H1 (cell line): Measurements from ENCODE around the gene MTFR1L. TPM values are rescaled to one million over a fixed set of nuclear protein-coding genes. Genes with fewer than 3 reads are reported as not detected.

Source experiments
- CTCF ChIA-PET: fragments of 300-600 bp; sonication (Branson Sonifier 250); formaldehyde crosslinking; loops from one replicate; lab custom pipeline; 2021; ENCODE audit not compliant: partially characterized antibody; lab: Charles Lee
- POLR2A ChIA-PET: fragments of 300-600 bp; sonication (Branson Sonifier 250); formaldehyde crosslinking; loops from one replicate; lab custom pipeline; 2021; ENCODE audit warnings: inconsistent platforms; ENCODE audit not compliant: partially characterized antibody; lab: Charles Lee
- DNase-seq, 2 experiments: peaks; one replicate each; pipeline versions ENCODE4 v3.0.0 to v3.0.0-alpha.2; 2010 to 2022; ENCODE audit warnings: low spot score in 2 of 2, low read depth in 1 of 2, mixed read lengths in 1 of 2
- FAIRE-seq: peaks from 2 replicates; lab custom pipeline; 2011; peaks lifted over from hg19 to GRCh38; lab: Jason Lieb, UNC
- H2AFZ ChIP-seq: 2 replicates; pipeline ENCODE4 v1.8.1; 2012; ENCODE audit warnings: low read length, inconsistent platforms
- H2AK5ac ChIP-seq: 2 replicates; pipeline ENCODE4 v1.6.1; 2013; ENCODE audit warnings: low read depth, low read length
- H2BK120ac ChIP-seq: replicated peaks from 2 replicates; pipeline ENCODE3; 2013; ENCODE audit warnings: low read depth, low read length, inconsistent platforms
- H2BK12ac ChIP-seq: 2 replicates; pipeline ENCODE4 v1.6.1; 2013; ENCODE audit warnings: low read depth, low read length
- H2BK15ac ChIP-seq: 2 replicates; pipeline ENCODE4 v1.6.1; 2013; ENCODE audit warnings: low read length
- H2BK20ac ChIP-seq: 2 replicates; pipeline ENCODE4 v1.6.1; 2013; ENCODE audit warnings: low read length
- H2BK5ac ChIP-seq: 2 replicates; pipeline ENCODE4 v1.6.1; 2013; ENCODE audit warnings: low read depth, low read length
- H3K14ac ChIP-seq: 2 replicates; pipeline ENCODE4 v1.6.1; 2013; ENCODE audit warnings: inconsistent platforms; ENCODE audit not compliant: insufficient read length
- H3K18ac ChIP-seq: 2 replicates; pipeline ENCODE4 v1.6.1; 2013; ENCODE audit warnings: low read length; ENCODE audit errors: extremely low read depth
- H3K23ac ChIP-seq: 2 replicates; pipeline ENCODE4 v1.6.1; 2013; ENCODE audit warnings: inconsistent platforms; ENCODE audit not compliant: insufficient read length
- H3K23me2 ChIP-seq: 2 replicates; pipeline ENCODE4 v1.6.1; 2013; ENCODE audit warnings: low read depth, low read length
- H3K27ac ChIP-seq: 2 replicates; pipeline ENCODE4 v1.6.1; 2011; ENCODE audit warnings: low read depth, low read length, inconsistent platforms
- H3K27me3 ChIP-seq, 4 experiments: replicated peaks in 1 of 4; 1 replicate in 1 of 4; 2 replicates in 3 of 4; pipeline versions ENCODE4 v1.6.1 to v1.8.1; 2011 to 2013; ENCODE audit warnings: low read length in 3 of 4, mild to moderate bottlenecking in 3 of 4, inconsistent platforms in 2 of 4, mixed read lengths in 2 of 4, moderate library complexity in 1 of 4; ENCODE audit not compliant: control insufficient read depth in 3 of 4, insufficient read depth in 3 of 4; ENCODE audit errors: extremely low read depth in 1 of 4
- H3K36me3 ChIP-seq, 4 experiments: 2 replicates each; pipeline versions ENCODE4 v1.6.1 to v1.8.1; 2011 to 2013; ENCODE audit warnings: mild to moderate bottlenecking in 4 of 4, low read length in 3 of 4, moderate library complexity in 2 of 4, control low read depth in 1 of 4, inconsistent platforms in 1 of 4; ENCODE audit not compliant: insufficient read depth in 4 of 4, control insufficient read depth in 2 of 4
- H3K4ac ChIP-seq: replicated peaks from 2 replicates; pipeline ENCODE3; 2013; ENCODE audit warnings: low read length, low read depth, mixed read lengths, inconsistent platforms; ENCODE audit not compliant: insufficient read length
- H3K4me1 ChIP-seq, 4 experiments: replicated peaks in 1 of 4; 1 replicate in 1 of 4; 2 replicates in 3 of 4; pipeline versions ENCODE4 v1.6.1 to v1.8.1; 2011 to 2013; ENCODE audit warnings: low read length in 3 of 4, inconsistent platforms in 2 of 4, mixed read lengths in 1 of 4; ENCODE audit not compliant: insufficient read depth in 4 of 4, control insufficient read depth in 3 of 4
- H3K4me2 ChIP-seq, 2 experiments: 2 replicates each; pipeline versions ENCODE4 v1.6.1 to v1.8.1; 2011 to 2013; ENCODE audit warnings: low read depth in 2 of 2, low read length in 2 of 2, control low read depth in 1 of 2, inconsistent platforms in 1 of 2, mild to moderate bottlenecking in 1 of 2; ENCODE audit not compliant: insufficient read depth in 1 of 2
- H3K4me3 ChIP-seq, 4 experiments: fragments of 200-600, 300-600 bp in 1 of 4; sonication (generic), shearing (Covaris generic), sonication (Bioruptor Twin) in 1 of 4; 2 replicates each; pipeline versions ENCODE4 v1.5.1 to v1.8.1; 2011 to 2016; ENCODE audit warnings: low read length in 4 of 4, low read depth in 3 of 4, control low read depth in 2 of 4, inconsistent platforms in 2 of 4, mild to moderate bottlenecking in 2 of 4, mixed read lengths in 1 of 4, moderate library complexity in 1 of 4; ENCODE audit not compliant: insufficient read depth in 2 of 4; ENCODE audit errors: extremely low read depth in 1 of 4
- H3K56ac ChIP-seq: replicated peaks from 2 replicates; pipeline ENCODE3; 2013; ENCODE audit warnings: low read depth, mild to moderate bottlenecking, mixed read lengths, low read length, inconsistent platforms; ENCODE audit not compliant: insufficient read length
- H3K79me1 ChIP-seq: 2 replicates; pipeline ENCODE4 v1.6.1; 2013; ENCODE audit warnings: low read depth, low read length, control low read depth
- H3K79me2 ChIP-seq, 2 experiments: 2 replicates each; pipeline versions ENCODE4 v1.6.1 to v1.8.1; 2012 to 2013; ENCODE audit warnings: low read length in 2 of 2, mild to moderate bottlenecking in 2 of 2, inconsistent platforms in 1 of 2; ENCODE audit not compliant: insufficient read depth in 2 of 2, control insufficient read depth in 1 of 2
- H3K9ac ChIP-seq, 4 experiments: replicated peaks in 1 of 4; 1 replicate in 1 of 4; 2 replicates in 3 of 4; pipeline versions ENCODE4 v1.6.1 to v1.8.1; 2011 to 2013; ENCODE audit warnings: low read depth in 3 of 4, low read length in 3 of 4, control low read depth in 2 of 4, mild to moderate bottlenecking in 2 of 4, moderate library complexity in 2 of 4, inconsistent platforms in 1 of 4; ENCODE audit errors: extremely low read depth in 1 of 4
- H3K9me3 ChIP-seq, 2 experiments: 2 replicates each; pipeline versions ENCODE4 v1.6.1 to v1.8.1; 2012 to 2013; ENCODE audit warnings: mild to moderate bottlenecking in 2 of 2, moderate library complexity in 2 of 2, control low read depth in 1 of 2, inconsistent platforms in 1 of 2, low read depth in 1 of 2, low read length in 1 of 2, mixed read lengths in 1 of 2; ENCODE audit not compliant: insufficient read depth in 2 of 2
- H4K20me1 ChIP-seq, 2 experiments: replicated peaks in 1 of 2; 2 replicates each; pipeline versions ENCODE3 to v1.8.1; 2011 to 2013; ENCODE audit warnings: inconsistent platforms in 2 of 2, low read length in 2 of 2, mild to moderate bottlenecking in 1 of 2; ENCODE audit not compliant: insufficient read depth in 2 of 2, control insufficient read depth in 1 of 2
- H4K5ac ChIP-seq: 2 replicates; pipeline ENCODE4 v1.6.1; 2013; ENCODE audit warnings: low read length, low read depth, mixed read lengths, inconsistent platforms; ENCODE audit not compliant: insufficient read length
- H4K8ac ChIP-seq: 2 replicates; pipeline ENCODE4 v1.8.0; 2013; ENCODE audit warnings: mild to moderate bottlenecking, moderate library complexity, low read length, inconsistent platforms; ENCODE audit not compliant: insufficient read depth; ENCODE audit errors: extremely low read depth
- H4K91ac ChIP-seq: replicated peaks from 2 replicates; pipeline ENCODE3; 2013; ENCODE audit warnings: low read length, mixed read lengths, inconsistent platforms; ENCODE audit not compliant: insufficient read length
- CBX8 ChIP-seq: fragments of 300-800, 300-1000 bp; sonication (generic); IDR thresholded peaks from 2 replicates; pipeline ENCODE4 v1.7.1; 2016; ENCODE audit warnings: low read depth, low read length, borderline replicate concordance
- RAD21 ChIP-seq, 2 experiments: IDR thresholded peaks in 1 of 2; conservative IDR thresholded peaks in 1 of 2; 2 replicates each; pipeline ENCODE4 v1.6.1; 2011; ENCODE audit warnings: low read depth in 2 of 2, low read length in 2 of 2, improper control_type of control experiment in 1 of 2, inconsistent platforms in 1 of 2, mild to moderate bottlenecking in 1 of 2, moderate library complexity in 1 of 2
- WGBS, 2 experiments: shearing (Covaris generic) in 1 of 2; methylation state at CpG; one replicate each; pipeline versions ENCODE4 v1.1.6 to v1.1.7; 2013 to 2015; ENCODE audit warnings: low lambda C conversion rate in 2 of 2, mixed read lengths in 2 of 2, inconsistent platforms in 1 of 2, low coverage in 1 of 2, missing lambda C conversion rate in 1 of 2; ENCODE audit not compliant: insufficient replicate concordance in 2 of 2, insufficient coverage in 1 of 2, insufficient read length in 1 of 2; ENCODE audit errors: extremely low coverage in 1 of 2, missing lambda C conversion rate in 1 of 2; 5-methylcytosine and 5-hydroxymethylcytosine counted together
- polyA plus RNA-seq, 7 experiments: library from polyadenylated mRNA; depleted of rRNA in 3 of 7; stranded (reverse) in 5 of 7; unstranded in 2 of 7; fragments of >200 nt in 5 of 7; fragments of 200-250 nt in 2 of 7; gene quantifications; 1 replicate in 5 of 7; 2 replicates in 1 of 7; 4 replicates in 1 of 7; pipeline versions ENCODE4 v1.2.1 to v1.2.3, GENCODE V29; 2011 to 2013; ENCODE audit warnings: missing spikeins in 2 of 7, mixed read lengths in 2 of 7
- total RNA-seq: library from RNA; stranded (reverse); fragmentation: NEBNext Ultra II Directional; extraction: Animal tissue kit (Norgen Biotek cat#: 25700); gene quantifications from 2 replicates; pipeline ENCODE4 v1.2.1, GENCODE V29; 2021
- TF ChIP-seq, protein P1 (sequence below), 3 experiments: IDR thresholded peaks; 1 replicate in 2 of 3; 2 replicates in 1 of 3; pipeline versions ENCODE4 v1.5.1 to v1.6.1; 2011; ENCODE audit warnings: low read length in 3 of 3, mild to moderate bottlenecking in 3 of 3, inconsistent platforms in 2 of 3, low read depth in 1 of 3, moderate library complexity in 1 of 3; ENCODE audit not compliant: insufficient read depth in 1 of 3; ENCODE audit errors: control extremely low read depth in 1 of 3

Gene MTFR1L
- total and polyA plus RNA-seq, 2 of the 8 experiments (the other 6 are each of a cell fraction or from before 2014, with no cell fraction given): 20.8 to 23.1 TPM

DNA sequence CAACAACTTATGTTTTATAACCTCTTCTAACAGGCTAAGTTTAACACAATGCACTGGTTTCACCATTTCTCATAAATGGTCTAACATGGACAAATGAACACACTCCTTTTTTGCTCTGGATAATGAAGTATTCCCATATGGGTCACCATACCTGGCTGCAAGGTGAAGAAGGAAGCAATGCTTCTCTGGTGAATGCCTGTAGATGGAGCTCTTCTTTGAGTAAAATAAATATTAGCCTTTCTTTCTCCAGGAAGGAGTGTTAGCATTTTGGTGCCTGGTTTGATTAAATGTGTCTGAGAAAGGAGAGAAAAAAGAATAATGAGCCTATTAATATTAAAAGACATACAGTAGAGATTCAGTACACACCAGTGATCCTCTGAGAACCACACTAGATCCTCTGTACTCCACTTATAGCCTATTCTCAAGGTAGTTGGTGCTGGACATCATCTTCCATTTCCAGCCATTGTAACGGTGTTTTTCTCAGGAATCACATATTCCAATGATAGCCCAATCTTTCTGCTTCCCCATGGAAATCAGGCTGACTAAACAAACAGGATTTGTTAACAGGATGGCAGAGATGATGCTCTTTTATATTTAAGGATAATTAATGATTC lies 17.6 kb downstream of the MTFR1L start:
- WGBS, 2 experiments: 87% methylated on average over 1 of the region's 1 CpG; no CpG with 5 or more reads in 1 of the 2 experiments
- no peak overlapping the region for H3K14ac ChIP-seq
- CTCF ChIA-PET: interaction anchor here (0.7 to 1.5 kb wide), 16 partner anchors 13 to 192 kb away, joined by 3 to 7 read pairs (median 3); no protein-coding TSS in a partner anchor
- FAIRE-seq (no peak), DNase-seq (no peak)
- no peaks in the 10 kb centered on the region for H3K23me2 ChIP-seq
- no peak overlapping the region for H2AFZ ChIP-seq
- H2BK15ac ChIP-seq: no peak overlapping the region
- H2BK5ac ChIP-seq: no peak overlapping the region
- no peak overlapping the region for H3K4me2 ChIP-seq
- no peak overlapping the region for H3K56ac ChIP-seq
- peaks cover 10 to 41% (median 29%) of the 10 kb centered on the region in 4 experiments for H3K36me3 ChIP-seq
- H3K18ac ChIP-seq: no peak overlapping the region
- TF ChIP-seq RAD21 (IDR thresholded peaks at IDR 0.05 in 1 of 2, conservative IDR thresholded peaks at IDR 0.05 in 1 of 2; ENCODE audit: low read depth in 2 of 2, low read length in 2 of 2): peak; percentile 48 to 52
- TF ChIP-seq, protein P1, sequence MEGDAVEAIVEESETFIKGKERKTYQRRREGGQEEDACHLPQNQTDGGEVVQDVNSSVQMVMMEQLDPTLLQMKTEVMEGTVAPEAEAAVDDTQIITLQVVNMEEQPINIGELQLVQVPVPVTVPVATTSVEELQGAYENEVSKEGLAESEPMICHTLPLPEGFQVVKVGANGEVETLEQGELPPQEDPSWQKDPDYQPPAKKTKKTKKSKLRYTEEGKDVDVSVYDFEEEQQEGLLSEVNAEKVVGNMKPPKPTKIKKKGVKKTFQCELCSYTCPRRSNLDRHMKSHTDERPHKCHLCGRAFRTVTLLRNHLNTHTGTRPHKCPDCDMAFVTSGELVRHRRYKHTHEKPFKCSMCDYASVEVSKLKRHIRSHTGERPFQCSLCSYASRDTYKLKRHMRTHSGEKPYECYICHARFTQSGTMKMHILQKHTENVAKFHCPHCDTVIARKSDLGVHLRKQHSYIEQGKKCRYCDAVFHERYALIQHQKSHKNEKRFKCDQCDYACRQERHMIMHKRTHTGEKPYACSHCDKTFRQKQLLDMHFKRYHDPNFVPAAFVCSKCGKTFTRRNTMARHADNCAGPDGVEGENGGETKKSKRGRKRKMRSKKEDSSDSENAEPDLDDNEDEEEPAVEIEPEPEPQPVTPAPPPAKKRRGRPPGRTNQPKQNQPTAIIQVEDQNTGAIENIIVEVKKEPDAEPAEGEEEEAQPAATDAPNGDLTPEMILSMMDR (IDR thresholded peaks at IDR 0.05; ENCODE audit: control extremely low read depth in 1 of 3, insufficient read depth in 1 of 3, low read depth in 1 of 3, low read length in 3 of 3): peak in 2 of 3 experiments; percentile 43 to 47; a peak in 3 of 4 replicates
- TF ChIP-seq CBX8: no peak
- H3K4me1 ChIP-seq: no peaks in the 10 kb centered on the region
- H3K27ac ChIP-seq: no peak overlapping the region
- H4K5ac ChIP-seq: no peak overlapping the region
- H3K79me1 ChIP-seq: no peaks in the 10 kb centered on the region; the same call in 1 of the 2 replicates
- H2BK120ac ChIP-seq: no peak overlapping the region
- no peaks in the 10 kb centered on the region for H3K9me3 ChIP-seq
- H3K4ac ChIP-seq: no peak overlapping the region
- POLR2A ChIA-PET: interaction anchor here (0.9 to 1.0 kb wide), 2 partner anchors 10 to 21 kb away, joined by 3 to 4 read pairs; no protein-coding TSS in a partner anchor
- H4K91ac ChIP-seq: no peak overlapping the region
- H3K4me3 ChIP-seq: no peak overlapping the region
- H2BK12ac ChIP-seq: no peak overlapping the region
- H2BK20ac ChIP-seq: no peak overlapping the region
- no peak overlapping the region for H4K8ac ChIP-seq
- H3K79me2 ChIP-seq: peaks cover 0 to 23% of the 10 kb centered on the region in 2 experiments; a peak in 2 of 4 replicates
- no peak overlapping the region for H3K23ac ChIP-seq
- H4K20me1 ChIP-seq: peaks cover 0 to 4% of the 10 kb centered on the region in 2 experiments
- H3K27me3 ChIP-seq: no peaks in the 10 kb centered on the region
- H2AK5ac ChIP-seq: no peak overlapping the region
- H3K9ac ChIP-seq: no peak overlapping the region
